ENCODE results near the gene UST.

DNA sequence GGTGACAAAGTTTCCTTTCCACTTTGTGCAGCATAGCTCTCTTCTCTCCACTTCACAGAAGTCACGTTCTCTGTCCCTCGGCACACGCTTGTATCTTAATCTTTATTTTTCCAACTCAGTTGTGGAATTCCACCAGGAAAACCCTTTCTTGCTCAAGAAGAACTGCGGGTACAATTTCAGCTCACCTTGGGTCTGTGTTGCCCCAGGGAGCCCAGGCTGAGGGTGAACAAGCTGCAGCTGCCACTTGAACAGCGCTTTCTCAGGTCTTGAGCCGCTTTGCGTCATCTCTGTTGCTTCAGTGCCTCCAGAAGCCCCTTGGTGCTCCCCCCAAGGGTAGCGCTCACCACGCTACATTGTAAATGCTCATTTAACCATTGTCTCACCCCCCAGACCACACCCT is 341.5 kb downstream of the UST start:
- TF ChIP-seq SUZ12 (IDR thresholded peaks at IDR 0.05; ENCODE audit: extremely low read depth, insufficient read depth, insufficient read length) = no peak
- TF ChIP-seq ZNF274 (IDR thresholded peaks at IDR 0.05; ENCODE audit: low read depth, low read length) = no peak
- TF ChIP-seq YY1 (IDR thresholded peaks at IDR 0.05; ENCODE audit: insufficient read depth, insufficient read length) = no peak

Measured in NT2/D1 (cell line).